ENCODE measurements around the gene PLA2G4B. TPM values are rescaled to one million over a fixed set of nuclear protein-coding genes. Genes with fewer than 3 reads are reported as not detected.

Gene PLA2G4B
- total and polyA plus RNA-seq, 9 of the 15 experiments (the other 6 are each of a cell fraction or from before 2014, with no cell fraction given) = 0.07 to 6.1 (median 2.8) TPM

- peak; percentile 37; the same call in 1 of the 2 replicates for TF ChIP-seq STAG1 (CRISPR knock-in tag; IDR thresholded peaks at IDR 0.05; ENCODE audit: borderline replicate concordance)
- no peak for TF ChIP-seq ZC3H4 (CRISPR knock-in tag; IDR thresholded peaks at IDR 0.05; ENCODE audit: borderline replicate concordance)
- TF ChIP-seq ARID4B (CRISPR knock-in tag; IDR thresholded peaks at IDR 0.05) = peak; percentile 86
- TF ChIP-seq WHSC1 (IDR thresholded peaks at IDR 0.05; ENCODE audit: low read length) = no peak
- TF ChIP-seq ZNF740 (CRISPR knock-in tag; IDR thresholded peaks at IDR 0.05) = peak; percentile 23; the same call in 1 of the 2 replicates
- no peak for TF ChIP-seq ZNF740 (tag; IDR thresholded peaks at IDR 0.05)
- TF ChIP-seq CXXC5 (CRISPR knock-in tag; IDR thresholded peaks at IDR 0.05) = peak; percentile 78
- 0 out of 2 replicates have a peak, but pooled peaks have one; percentile 39 for TF ChIP-seq POLR2AphosphoS2 (IDR thresholded peaks at IDR 0.05; ENCODE audit: low read length)
- TF ChIP-seq SRSF7 (optimal IDR thresholded peaks at IDR 0.05; ENCODE audit: low read depth, low read length) = no peak
- no peak for TF ChIP-seq ZNF584 (CRISPR knock-in tag; IDR thresholded peaks at IDR 0.05; ENCODE audit: low read depth)
- peak; percentile 50 for TF ChIP-seq CBFA2T3 (IDR thresholded peaks at IDR 0.05)
- TF ChIP-seq ESRRA (IDR thresholded peaks at IDR 0.05; ENCODE audit: borderline replicate concordance, low read depth) = peak; percentile 32; the same call in 1 of the 2 replicates
- no peak for TF ChIP-seq SP1 (CRISPR knock-in tag; IDR thresholded peaks at IDR 0.05)
- no peak for TF ChIP-seq ADNP (tag; IDR thresholded peaks at IDR 0.05)
- TF ChIP-seq SMAD4 (CRISPR knock-in tag; conservative IDR thresholded peaks at IDR 0.05) = 0 out of 2 replicates have a peak, but pooled peaks have one; percentile 40
- TF ChIP-seq MAZ (CRISPR knock-in tag; conservative IDR thresholded peaks at IDR 0.05 in 1 of 2, IDR thresholded peaks at IDR 0.05 in 1 of 2) = peak; percentile 46 to 82; a peak in 2 of 4 replicates
- TF ChIP-seq CREM (IDR thresholded peaks at IDR 0.05; ENCODE audit: low read depth) = peak; percentile 77
- TF ChIP-seq ZSCAN32 (CRISPR knock-in tag; IDR thresholded peaks at IDR 0.05) = peak; percentile 35; the same call in 1 of the 2 replicates
- peak; percentile 96 for TF ChIP-seq TFAP4 (CRISPR knock-in tag; IDR thresholded peaks at IDR 0.05; ENCODE audit: borderline replicate concordance)
- TF ChIP-seq YY1 (IDR thresholded peaks at IDR 0.05; ENCODE audit: borderline replicate concordance in 1 of 3, control insufficient read depth in 1 of 3, extremely low read depth in 1 of 3, insufficient read depth in 3 of 3, insufficient read length in 1 of 3, insufficient replicate concordance in 2 of 3, low read depth in 1 of 3, low read length in 2 of 3) = peak; percentile 27 to 84 (median 80)
Measured at GRCh38 chr15:41827880-41828806, 10.5 kb upstream of the PLA2G4B start, which contains the start of gene JMJD7 (continued).

All from K562 (cell line).